ENCODE results near the gene ZFP90. TPM values are rescaled to one million over a fixed set of nuclear protein-coding genes. Genes with fewer than 3 reads are reported as not detected.

ZFP90 gene
- total and polyA plus RNA-seq, 9 of the 15 experiments (the other 6 are each of a cell fraction or from before 2014, with no cell fraction given), result 0.66 to 2.9 (median 2.3) TPM

DNA sequence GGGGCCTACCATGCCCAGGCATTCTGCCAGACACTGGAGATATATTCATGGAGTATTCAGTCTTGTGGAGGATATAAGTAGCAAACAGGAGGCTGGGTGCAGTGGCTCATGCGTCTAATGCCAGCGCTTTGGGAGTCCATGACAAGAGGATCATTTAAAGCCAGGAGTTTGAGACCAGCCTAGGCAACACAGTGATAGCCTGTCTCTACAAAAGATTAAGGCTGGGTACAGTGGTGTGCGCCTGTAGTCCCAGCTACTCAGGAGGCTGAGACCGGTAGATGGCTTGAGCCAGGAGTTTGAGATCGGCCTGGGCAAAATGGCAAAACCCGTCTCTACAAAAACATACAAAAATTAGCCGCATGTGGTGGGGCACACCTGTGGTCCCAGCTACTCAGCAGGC lies 68.4 kb downstream of the ZFP90 start:
- Histone ChIP-seq H3K36me3 (ENCODE audit: control insufficient read depth, insufficient read depth, low read length) (no peaks in the 10 kb centered on the region), H3K9ac (ENCODE audit: insufficient read depth in 1 of 2, low read depth in 2 of 2, low read length in 2 of 2) (no peak overlapping the region), H2AFZ (ENCODE audit: low read depth, low read length) (no peak overlapping the region), H3K4me1 (replicated peaks in 1 of 2; ENCODE audit: control insufficient read depth in 2 of 2, insufficient read depth in 2 of 2, low read length in 2 of 2) (no peaks in the 10 kb centered on the region), H3K79me2 (ENCODE audit: control insufficient read depth, insufficient read depth, low read length) (no peaks in the 10 kb centered on the region), H3K9me3 (replicated peaks; ENCODE audit: control insufficient read depth, insufficient read depth, low read depth, low read length) (no peaks in the 10 kb centered on the region), H3K4me2 (ENCODE audit: insufficient read depth, low read length) (no peak overlapping the region), H3K9me1 (ENCODE audit: control insufficient read depth, insufficient read depth, low read length) (no peaks in the 10 kb centered on the region), H4K20me1 (replicated peaks; ENCODE audit: control insufficient read depth, insufficient read depth, low read length) (no peaks in the 10 kb centered on the region), H3K4me3 (no peak overlapping the region), H3K27me3 (ENCODE audit: control insufficient read depth in 2 of 2, insufficient read depth in 2 of 2, low read length in 2 of 2) (peaks cover 0 to 9% of the 10 kb centered on the region in 2 experiments; a peak in 2 of 5 replicates), H3K27ac (ENCODE audit: extremely low read depth, low read depth, low read length) (no peak overlapping the region)
- DNase-seq (ENCODE audit: extremely low read depth in 1 of 4, low spot score in 3 of 4), result peak in 1 of 4 experiments; percentile 5
- intact Hi-C loops (cut with micrococcal nuclease) (no loop called here), in situ Hi-C loops (cut with MboI) (no loop called here)
- 32% methylated on average over 7 of the region's 7 CpGs for WGBS (ENCODE audit: insufficient coverage, low coverage, missing lambda C conversion rate)
- CTCF ChIA-PET (ENCODE audit: low intra/inter-chr PET ratio), result no interaction called here
- no peak for FAIRE-seq
- no peak; the same call in 2 of the 3 replicates for ATAC-seq
- TF ChIP-seq MLLT1 (IDR thresholded peaks at IDR 0.05), result no peak
- no peak for TF ChIP-seq PRMT5 (CRISPR knock-in tag; IDR thresholded peaks at IDR 0.05)
- no peak for TF ChIP-seq KLF6 (CRISPR knock-in tag; IDR thresholded peaks at IDR 0.05; ENCODE audit: borderline replicate concordance)
- TF ChIP-seq, protein P1, sequence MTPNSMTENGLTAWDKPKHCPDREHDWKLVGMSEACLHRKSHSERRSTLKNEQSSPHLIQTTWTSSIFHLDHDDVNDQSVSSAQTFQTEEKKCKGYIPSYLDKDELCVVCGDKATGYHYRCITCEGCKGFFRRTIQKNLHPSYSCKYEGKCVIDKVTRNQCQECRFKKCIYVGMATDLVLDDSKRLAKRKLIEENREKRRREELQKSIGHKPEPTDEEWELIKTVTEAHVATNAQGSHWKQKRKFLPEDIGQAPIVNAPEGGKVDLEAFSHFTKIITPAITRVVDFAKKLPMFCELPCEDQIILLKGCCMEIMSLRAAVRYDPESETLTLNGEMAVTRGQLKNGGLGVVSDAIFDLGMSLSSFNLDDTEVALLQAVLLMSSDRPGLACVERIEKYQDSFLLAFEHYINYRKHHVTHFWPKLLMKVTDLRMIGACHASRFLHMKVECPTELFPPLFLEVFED (CRISPR knock-in tag; conservative IDR thresholded peaks at IDR 0.05), result no peak
- TF ChIP-seq ZNF232 (CRISPR knock-in tag; IDR thresholded peaks at IDR 0.05), result no peak
- TF ChIP-seq PHF20 (IDR thresholded peaks at IDR 0.05; ENCODE audit: partially characterized antibody), result no peak
- TF ChIP-seq MTA3 (IDR thresholded peaks at IDR 0.05; ENCODE audit: borderline replicate concordance), result no peak
- BruUV-seq (replicated peaks), result no TSS peak
- POLR2A ChIA-PET, result no interaction called here

Measured in K562 (cell line).